CD14-positive monocyte (primary cell): ENCODE data around the gene ATAD3A. TPM values are rescaled to one million over a fixed set of nuclear protein-coding genes. Genes with fewer than 3 reads are reported as not detected.

Experiments
- DNase-seq, 3 donors: peaks; one replicate each; pipeline ENCODE4 v3.0.0-alpha.2; 2011 to 2022
- H2AFZ ChIP-seq: 2 replicates; pipeline ENCODE4 v1.6.0; 2012; ENCODE audit warnings: mild to moderate bottlenecking, low read depth, low read length, inconsistent platforms; ENCODE audit not compliant: insufficient read depth, poor library complexity, severe bottlenecking
- H3K27ac ChIP-seq, 2 donors: 1 replicate in 1 of 2; 2 replicates in 1 of 2; pipeline ENCODE4 v1.5.1; 2012 to 2013; ENCODE audit warnings: low read length in 2 of 2, control low read depth in 1 of 2, inconsistent platforms in 1 of 2, low read depth in 1 of 2, mild to moderate bottlenecking in 1 of 2
- H3K27me3 ChIP-seq, 2 donors: one replicate each; pipeline versions ENCODE4 v1.6.0 to v1.6.1; 2011 to 2013; ENCODE audit warnings: low read length in 2 of 2; ENCODE audit not compliant: control insufficient read depth in 2 of 2, insufficient read depth in 2 of 2
- H3K36me3 ChIP-seq, 2 donors: replicated peaks in 1 of 2; 1 replicate in 1 of 2; 2 replicates in 1 of 2; pipeline versions ENCODE4 v1.5.1 to v1.6.1; 2012 to 2013; ENCODE audit warnings: low read length in 2 of 2, control low read depth in 1 of 2, inconsistent platforms in 1 of 2, mild to moderate bottlenecking in 1 of 2; ENCODE audit not compliant: insufficient read depth in 2 of 2, control insufficient read depth in 1 of 2
- H3K4me1 ChIP-seq, 2 donors: 1 replicate in 1 of 2; 2 replicates in 1 of 2; pipeline versions ENCODE4 v1.5.1 to v1.6.1; 2012 to 2013; ENCODE audit warnings: low read length in 2 of 2, control low read depth in 1 of 2, inconsistent platforms in 1 of 2, mild to moderate bottlenecking in 1 of 2, moderate library complexity in 1 of 2; ENCODE audit not compliant: insufficient read depth in 2 of 2, control insufficient read depth in 1 of 2
- H3K4me2 ChIP-seq: replicated peaks from 2 replicates; pipeline ENCODE3; 2012; ENCODE audit warnings: low read length, moderate library complexity, mild to moderate bottlenecking; ENCODE audit not compliant: poor library complexity, severe bottlenecking; ENCODE audit errors: extremely low read depth
- H3K4me3 ChIP-seq, 3 experiments: fragments of 200-600 bp in 1 of 3; sonication (generic) in 1 of 3; replicated peaks in 1 of 3; 1 replicate in 2 of 3; 2 replicates in 1 of 3; pipeline ENCODE4 v1.5.1; 2011 to 2013; ENCODE audit warnings: low read length in 3 of 3, mild to moderate bottlenecking in 3 of 3, control low read depth in 2 of 3, low read depth in 2 of 3, inconsistent platforms in 1 of 3, moderate library complexity in 1 of 3
- H3K79me2 ChIP-seq: 2 replicates; pipeline ENCODE4 v1.6.0; 2012; ENCODE audit warnings: mild to moderate bottlenecking, control low read depth, inconsistent platforms, low read length, moderate library complexity; ENCODE audit not compliant: insufficient read depth
- H3K9ac ChIP-seq: 2 replicates; pipeline ENCODE4 v1.6.0; 2017; ENCODE audit warnings: low read length, mild to moderate bottlenecking; ENCODE audit not compliant: insufficient read depth, poor library complexity, severe bottlenecking
- H3K9me3 ChIP-seq, 2 donors: replicated peaks in 1 of 2; 1 replicate in 1 of 2; 2 replicates in 1 of 2; pipeline versions ENCODE4 v1.5.1 to v1.6.1; 2012 to 2013; ENCODE audit warnings: low read length in 2 of 2, control low read depth in 1 of 2; ENCODE audit not compliant: control insufficient read depth in 1 of 2, insufficient read depth in 1 of 2
- H4K20me1 ChIP-seq: 2 replicates; pipeline ENCODE4 v1.6.0; 2012; ENCODE audit warnings: mild to moderate bottlenecking, low read length, control low read depth, moderate library complexity; ENCODE audit not compliant: insufficient read depth
- H3K27ac Mint-ChIP-seq, 7 donors: one replicate each; pipeline ENCODE4 v1.8.0; 2020; ENCODE audit warnings: mild to moderate bottlenecking in 7 of 7, mixed read lengths in 7 of 7, moderate library complexity in 6 of 7, inconsistent platforms in 2 of 7
- H3K27me3 Mint-ChIP-seq, 3 donors: one replicate each; pipeline ENCODE4 v1.8.0; 2021 to 2022; ENCODE audit warnings: low read depth in 3 of 3, mild to moderate bottlenecking in 3 of 3, mixed read lengths in 3 of 3, moderate library complexity in 3 of 3, inconsistent platforms in 1 of 3
- H3K36me3 Mint-ChIP-seq, 2 donors: one replicate each; pipeline ENCODE4 v1.8.0; 2020; ENCODE audit warnings: mixed read lengths in 2 of 2, inconsistent platforms in 1 of 2, mild to moderate bottlenecking in 1 of 2
- H3K4me1 Mint-ChIP-seq: one replicate; pipeline ENCODE4 v1.8.0; 2020; ENCODE audit warnings: mild to moderate bottlenecking, mixed read lengths
- H3K4me3 Mint-ChIP-seq, 2 donors: one replicate each; pipeline ENCODE4 v1.8.0; 2020; ENCODE audit warnings: mild to moderate bottlenecking in 2 of 2, mixed read lengths in 2 of 2, moderate library complexity in 1 of 2
- H3K9me3 Mint-ChIP-seq, 7 donors: one replicate each; pipeline ENCODE4 v1.8.0; 2020 to 2022; ENCODE audit warnings: mixed read lengths in 7 of 7, mild to moderate bottlenecking in 6 of 7, moderate library complexity in 6 of 7, inconsistent platforms in 2 of 7
- WGBS: methylation state at CpG from one replicate; pipeline ENCODE4 v1.1.5; 2013; ENCODE audit warnings: missing lambda C conversion rate; ENCODE audit not compliant: insufficient coverage; 5-methylcytosine and 5-hydroxymethylcytosine counted together
- intact Hi-C, 2 donors: fragments of 100-400 bp; cut with micrococcal nuclease; formaldehyde crosslinking; loops; one replicate each; pipeline versions ENCODE4 v1.15.0 to v1.15.1; 2023
- polyA plus RNA-seq, 3 donors: library from polyadenylated mRNA; depleted of rRNA in 1 of 3; unstranded in 2 of 3; stranded (reverse) in 1 of 3; fragments of 300-500 nt in 2 of 3; fragments of >200 nt in 1 of 3; fragmentation: Illumina TruSeq in 2 of 3; gene quantifications; 1 replicate in 2 of 3; 2 replicates in 1 of 3; pipeline ENCODE4 v1.2.3, GENCODE V29; 2012 to 2021
- TF ChIP-seq, protein P1 (sequence below): fragments of 200-600 bp; IDR thresholded peaks from one replicate; pipeline ENCODE4 v1.8.0; 2022; ENCODE audit warnings: antibody characterized with exemption, mild to moderate bottlenecking

The ATAD3A gene
- polyA plus RNA-seq, 3 donors = 4.1 to 14.0 (median 6.4) TPM

- H3K36me3 Mint-ChIP-seq = peaks cover 49 to 84% of the 10 kb centered on the region in 2 donors
- no peak for DNase-seq
- Histone ChIP-seq H3K36me3 (peaks cover 39 to 68% of the 10 kb centered on the region in 2 donors), H3K27me3 (no peaks in the 10 kb centered on the region), H2AFZ (no peak overlapping the region), H3K9ac (no peak overlapping the region), H4K20me1 (no peaks in the 10 kb centered on the region), H3K4me2 (no peak overlapping the region), H3K9me3 (peaks cover 14 to 36% of the 10 kb centered on the region in 2 donors), H3K4me1 (no peaks in the 10 kb centered on the region), H3K4me3 (no peak overlapping the region), H3K27ac (no peak overlapping the region), H3K79me2 (no peaks in the 10 kb centered on the region)
- peaks cover 0 to 4% (median 0%) of the 10 kb centered on the region in 3 donors for H3K27me3 Mint-ChIP-seq
- H3K27ac Mint-ChIP-seq = no peak overlapping the region
- WGBS = 99% methylated on average over 16 of the region's 16 CpGs
- H3K9me3 Mint-ChIP-seq = peaks cover 25 to 36% (median 28%) of the 10 kb centered on the region in 7 donors
- no peaks in the 10 kb centered on the region for H3K4me1 Mint-ChIP-seq
- intact Hi-C loops = no loop called here
- no peak overlapping the region for H3K4me3 Mint-ChIP-seq
- TF ChIP-seq, protein P1, sequence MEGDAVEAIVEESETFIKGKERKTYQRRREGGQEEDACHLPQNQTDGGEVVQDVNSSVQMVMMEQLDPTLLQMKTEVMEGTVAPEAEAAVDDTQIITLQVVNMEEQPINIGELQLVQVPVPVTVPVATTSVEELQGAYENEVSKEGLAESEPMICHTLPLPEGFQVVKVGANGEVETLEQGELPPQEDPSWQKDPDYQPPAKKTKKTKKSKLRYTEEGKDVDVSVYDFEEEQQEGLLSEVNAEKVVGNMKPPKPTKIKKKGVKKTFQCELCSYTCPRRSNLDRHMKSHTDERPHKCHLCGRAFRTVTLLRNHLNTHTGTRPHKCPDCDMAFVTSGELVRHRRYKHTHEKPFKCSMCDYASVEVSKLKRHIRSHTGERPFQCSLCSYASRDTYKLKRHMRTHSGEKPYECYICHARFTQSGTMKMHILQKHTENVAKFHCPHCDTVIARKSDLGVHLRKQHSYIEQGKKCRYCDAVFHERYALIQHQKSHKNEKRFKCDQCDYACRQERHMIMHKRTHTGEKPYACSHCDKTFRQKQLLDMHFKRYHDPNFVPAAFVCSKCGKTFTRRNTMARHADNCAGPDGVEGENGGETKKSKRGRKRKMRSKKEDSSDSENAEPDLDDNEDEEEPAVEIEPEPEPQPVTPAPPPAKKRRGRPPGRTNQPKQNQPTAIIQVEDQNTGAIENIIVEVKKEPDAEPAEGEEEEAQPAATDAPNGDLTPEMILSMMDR = no peak
Measured at GRCh38 chr1:1489231-1489630, 22.7 kb upstream of the ATAD3A start.

GRCh38 chr1:1489861-1490260, 22.1 kb upstream of the ATAD3A start:
- H3K9ac ChIP-seq = no peak overlapping the region
- Mint-ChIP-seq H3K36me3 (peaks cover 49 to 85% of the 10 kb centered on the region in 2 donors), H3K4me1 (no peaks in the 10 kb centered on the region), H3K27me3 (peaks cover 0 to 4% (median 0%) of the 10 kb centered on the region in 3 donors), H3K4me3 (no peak overlapping the region), H3K9me3 (peaks cover 25 to 36% (median 28%) of the 10 kb centered on the region in 7 donors), H3K27ac (peak overlapping the region in 1 of 7 donors; percentile 62)
- H3K4me2 ChIP-seq = no peak overlapping the region
- H3K27ac ChIP-seq = no peak overlapping the region
- no peaks in the 10 kb centered on the region for H3K79me2 ChIP-seq
- H3K4me1 ChIP-seq = no peaks in the 10 kb centered on the region
- intact Hi-C loops = no loop called here
- no peak overlapping the region for H2AFZ ChIP-seq
- H4K20me1 ChIP-seq = no peaks in the 10 kb centered on the region
- no peaks in the 10 kb centered on the region for H3K27me3 ChIP-seq
- TF ChIP-seq, protein P1 = no peak
- WGBS = 95% methylated on average over 19 of the region's 19 CpGs
- peaks cover 14 to 36% of the 10 kb centered on the region in 2 donors for H3K9me3 ChIP-seq
- DNase-seq = no peak
- H3K36me3 ChIP-seq = peaks cover 39 to 63% of the 10 kb centered on the region in 2 donors
- no peak overlapping the region for H3K4me3 ChIP-seq
